Uterus (tissue), 4 donors: ENCODE results near the gene SERF2. TPM values are rescaled to one million over a fixed set of nuclear protein-coding genes. Genes with fewer than 3 reads are reported as not detected.
A peak's percentile ranks its signal among the peaks of the same experiment; 100 is the strongest.
"Not testable (repeated sequence)": the region's sequence is repeated elsewhere in the genome, so short reads cannot be mapped to it uniquely, and the experiment has no call there.

ENCODE experiments used
- DNase-seq, 2 donors: peaks; one replicate each; pipeline ENCODE4 v3.0.0-alpha.2; 2019 to 2020
- H3K27ac ChIP-seq, 2 donors: fragments of 200-600 bp; sonication (generic); 1 replicate in 1 of 2; 2 replicates in 1 of 2; pipeline ENCODE4 v1.5.1; 2016 to 2018
- H3K27me3 ChIP-seq, 2 donors: fragments of 200-600 bp; sonication (generic); one replicate each; pipeline ENCODE4 v1.5.1; 2018 to 2019; ENCODE audit warnings: control low read depth in 1 of 2
- H3K36me3 ChIP-seq, 2 donors: fragments of 200-600 bp; sonication (generic); one replicate each; pipeline ENCODE4 v1.5.1; 2019; ENCODE audit warnings: control low read depth in 1 of 2
- H3K4me1 ChIP-seq, 2 donors: fragments of 200-600 bp; sonication (generic); one replicate each; pipeline ENCODE4 v1.5.1; 2018 to 2019; ENCODE audit warnings: control low read depth in 1 of 2
- H3K4me3 ChIP-seq, 2 donors: fragments of 200-600 bp; sonication (generic); 1 replicate in 1 of 2; 2 replicates in 1 of 2; pipeline ENCODE4 v1.5.1; 2018 to 2019; ENCODE audit warnings: mild to moderate bottlenecking in 1 of 2
- H3K9me3 ChIP-seq, 2 donors: fragments of 200-600 bp; sonication (generic); one replicate each; pipeline ENCODE4 v1.5.1; 2019; ENCODE audit warnings: control low read depth in 1 of 2
- CTCF ChIP-seq, 4 experiments: fragments of 200-600 bp in 2 of 4; fragments of 450-650 bp in 2 of 4; sonication (generic) in 2 of 4; IDR thresholded peaks; one replicate each; pipeline ENCODE4 v1.5.1; 2016 to 2019; ENCODE audit warnings: antibody characterized with exemption in 4 of 4, mild to moderate bottlenecking in 2 of 4, moderate library complexity in 1 of 4
- POLR2A ChIP-seq, 2 donors: fragments of 450-650 bp; IDR thresholded peaks; one replicate each; pipeline ENCODE4 v1.6.1; 2016; ENCODE audit warnings: antibody characterized with exemption in 2 of 2, mild to moderate bottlenecking in 1 of 2, moderate library complexity in 1 of 2
- intact Hi-C: fragments of 100-400 bp; cut with DNase I; formaldehyde crosslinking; loops from one replicate; pipeline ENCODE4 v1.15.1; 2023; ENCODE audit warnings: low total_unique reads
- total RNA-seq, 4 donors: library from RNA; depleted of rRNA in 3 of 4; stranded (reverse); fragments of >200 nt in 3 of 4; gene quantifications; one replicate each; pipeline versions ENCODE4 v1.1.0 to v1.2.4, GENCODE V29; 2014 to 2023
- donor health status: DM: yes; HTN: yes; CAD: no.

SERF2 gene
- total RNA-seq, 4 donors from 2014 or later = 131 to 715 (median 367) TPM

DNA sequence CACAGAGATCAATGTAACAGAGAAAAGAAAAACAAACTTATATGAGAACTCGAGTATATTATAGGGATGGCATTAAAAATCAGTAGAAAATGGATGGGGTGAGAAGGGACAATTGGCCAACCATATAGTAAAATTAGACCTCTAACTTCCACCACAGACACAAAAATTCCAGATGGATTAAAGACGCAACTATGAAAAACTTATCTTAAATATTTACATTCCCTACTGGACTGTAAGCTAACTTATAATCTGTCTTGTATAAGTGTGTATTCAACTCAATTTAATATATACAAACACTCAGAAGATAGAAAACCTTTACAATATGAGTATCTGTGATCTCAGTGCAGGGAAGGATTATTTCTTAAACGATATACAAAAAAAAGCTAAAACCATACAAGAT, 29.4 kb downstream of the SERF2 start:
- intact Hi-C loops = no loop called here
- Histone ChIP-seq H3K4me1 (peaks cover 0 to 10% of the 10 kb centered on the region in 2 donors), H3K27me3 (no peaks in the 10 kb centered on the region), H3K36me3 (no peaks in the 10 kb centered on the region), H3K4me3 (no peak overlapping the region), H3K27ac (no peak overlapping the region), H3K9me3 (no peaks in the 10 kb centered on the region)
- TF ChIP-seq CTCF (IDR thresholded peaks at IDR 0.05) (no peak), POLR2A (IDR thresholded peaks at IDR 0.05) (no peak)
- no peak for DNase-seq

GRCh38 chr15:43824302-43825246, 32.5 kb downstream of the SERF2 start, which contains the start of gene MFAP1:
Gene MFAP1 (minus strand): TSS chr15:43824690. CDS start chr15:43824569, 121 bp downstream.
- Histone ChIP-seq H3K4me1 (peaks cover 0 to 19% of the 10 kb centered on the region in 2 donors), H3K9me3 (no peaks in the 10 kb centered on the region), H3K4me3 (peak within 1 kb of the TSS; percentile 73 to 85), H3K27me3 (no peaks in the 10 kb centered on the region), H3K27ac (peak within 1 kb of the TSS; percentile 84 to 92), H3K36me3 (no peaks in the 10 kb centered on the region)
- intact Hi-C loops = no loop called here
- DNase-seq = peak; percentile 92 to 96
- TF ChIP-seq POLR2A (IDR thresholded peaks at IDR 0.05) (peak; percentile 69 to 73), CTCF (IDR thresholded peaks at IDR 0.05) (peak in 1 of 4 experiments; percentile 13)

GRCh38 chr15:43825305-43825704, 33.2 kb downstream of the SERF2 start:
- H3K9me3 ChIP-seq, H3K27me3 ChIP-seq, H3K27ac ChIP-seq, H3K36me3 ChIP-seq, intact Hi-C loops, DNase-seq: not testable (repeated sequence)
- Histone ChIP-seq H3K4me3 (peak overlapping the region in 1 of 2 donors; percentile 85), H3K4me1 (peaks cover 0 to 19% of the 10 kb centered on the region in 2 donors)

DNA sequence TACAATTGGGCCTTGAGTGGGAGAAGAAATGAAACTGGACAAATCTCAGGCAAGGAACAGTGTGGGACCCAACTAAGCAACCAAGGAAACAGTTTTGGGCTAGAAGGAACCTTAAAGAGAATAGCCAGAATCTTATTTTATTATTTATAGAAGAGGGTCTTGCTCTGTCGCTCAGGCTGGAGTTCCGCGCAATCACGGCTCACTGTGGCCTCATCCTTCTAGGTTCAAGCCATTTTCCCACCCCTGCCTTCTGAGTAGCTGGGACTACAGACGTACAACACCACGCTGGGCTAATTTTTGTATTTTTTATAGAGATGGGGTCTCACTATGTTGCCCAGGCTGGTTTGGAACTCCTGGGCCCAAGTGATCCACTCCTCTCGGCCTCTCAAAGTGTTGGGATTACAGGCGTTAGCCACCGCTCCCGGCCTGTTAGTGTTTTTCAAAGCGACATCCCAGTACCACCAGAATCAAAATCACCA, 33.9 kb downstream of the SERF2 start:
- intact Hi-C loops = no loop called here
- Histone ChIP-seq H3K27ac (peak overlapping the region; percentile 77 to 83), H3K36me3 (no peaks in the 10 kb centered on the region), H3K4me1 (peaks cover 0 to 19% of the 10 kb centered on the region in 2 donors), H3K9me3 (no peaks in the 10 kb centered on the region), H3K4me3 (peak overlapping the region; percentile 43 to 49), H3K27me3 (no peaks in the 10 kb centered on the region)
- DNase-seq = no peak
- no peak for TF ChIP-seq POLR2A (IDR thresholded peaks at IDR 0.05)
- TF ChIP-seq CTCF (IDR thresholded peaks at IDR 0.05) = no peak

DNA sequence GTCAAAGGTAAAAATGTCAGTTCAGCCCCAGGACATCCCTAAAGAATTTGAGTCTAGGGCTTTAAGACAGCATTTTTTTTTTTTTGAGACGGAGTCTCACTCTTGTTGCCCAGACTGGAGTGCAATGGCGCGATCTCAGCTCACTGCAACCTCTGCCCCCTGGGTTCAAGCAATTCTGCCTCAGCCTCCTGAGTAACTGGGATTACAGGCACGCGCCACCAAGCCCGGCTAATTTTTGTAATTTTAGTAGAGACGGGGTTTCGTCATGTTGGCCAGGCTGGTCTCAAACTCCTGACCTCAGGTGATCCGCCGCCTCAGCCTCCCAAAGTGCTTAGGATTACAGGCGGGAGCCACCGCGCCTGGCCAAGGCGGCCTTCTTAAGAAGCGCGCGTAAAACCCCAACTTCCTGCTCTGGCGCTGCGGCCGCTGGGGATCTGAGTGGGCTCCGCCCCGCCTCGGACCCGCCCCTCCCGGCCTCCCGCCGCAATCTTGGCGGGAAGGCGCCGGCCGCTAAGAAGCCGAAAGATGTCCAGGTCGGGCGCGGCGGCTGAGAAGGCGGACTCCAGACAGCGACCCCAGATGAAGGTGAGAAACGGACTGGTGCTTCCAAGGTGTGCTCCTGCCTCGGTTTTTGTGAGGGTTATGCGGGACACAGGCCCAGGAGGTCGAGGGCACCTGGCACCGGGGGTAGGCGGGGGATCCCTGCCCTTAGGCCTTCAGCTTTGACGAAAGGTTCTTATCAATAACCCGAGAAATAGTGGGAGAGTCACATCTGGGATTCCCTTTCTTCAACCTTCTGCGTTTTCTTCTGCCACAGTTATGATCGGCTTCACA, 34.6 kb downstream of the SERF2 start, which contains the start of gene WDR76:
TSS of gene WDR76 (plus strand) at position 495 of the 834 bp plus-strand sequence. CDS start at position 526, 31 bp downstream.
- Histone ChIP-seq H3K27ac (peak within 1 kb of the TSS; percentile 77 to 83), H3K36me3 (no peaks in the 10 kb centered on the region), H3K9me3 (no peaks in the 10 kb centered on the region), H3K4me3 (peak within 1 kb of the TSS; percentile 43 to 49), H3K27me3 (no peaks in the 10 kb centered on the region), H3K4me1 (peaks cover 0 to 19% of the 10 kb centered on the region in 2 donors)
- intact Hi-C loops = no loop called here
- peak; percentile 80 to 82 for DNase-seq
- no peak for TF ChIP-seq CTCF (IDR thresholded peaks at IDR 0.05)
- TF ChIP-seq POLR2A (IDR thresholded peaks at IDR 0.05) = peak; percentile 23 to 30
